Measurements from ENCODE around the gene TNFRSF19. TPM values are rescaled to one million over a fixed set of nuclear protein-coding genes. Genes with fewer than 3 reads are reported as not detected.

The TNFRSF19 gene
- total and polyA plus RNA-seq, 8 donors, result 1.2 to 14.0 (median 2.7) TPM; not detected in 1

- TF ChIP-seq CTCF (IDR thresholded peaks at IDR 0.05), result no peak
- no peak for TF ChIP-seq EP300 (IDR thresholded peaks at IDR 0.05)
- TF ChIP-seq POLR2AphosphoS5 (IDR thresholded peaks at IDR 0.05), result no peak
- TF ChIP-seq POLR2A (IDR thresholded peaks at IDR 0.05), result no peak
- Histone ChIP-seq H3K36me3 (no peaks in the 10 kb centered on the region), H3K9me3 (no peaks in the 10 kb centered on the region), H3K4me1 (peaks cover 0 to 18% (median 12%) of the 10 kb centered on the region in 4 donors), H3K27me3 (peaks cover 0 to 7% (median 5%) of the 10 kb centered on the region in 3 donors), H3K4me3 (no peak overlapping the region), H3K27ac (no peak overlapping the region)
- WGBS, 5 donors, result 48 to 69% (median 64%) methylated on average over 2 of the region's 2 CpGs
- no peak for DNase-seq
- intact Hi-C loops (cut with DNase I; ENCODE audit: low total_unique reads), result no loop called here
Observed at GRCh38 chr13:23584275-23584674, 14.1 kb downstream of the TNFRSF19 start.

- DNase-seq, result no peak
- Histone ChIP-seq H3K4me3 (no peak overlapping the region), H3K27me3 (no peaks in the 10 kb centered on the region), H3K27ac (no peak overlapping the region), H3K36me3 (no peaks in the 10 kb centered on the region), H3K4me1 (peaks cover 0 to 5% (median 0%) of the 10 kb centered on the region in 4 donors), H3K9me3 (no peaks in the 10 kb centered on the region)
- intact Hi-C loops (cut with DNase I; ENCODE audit: low total_unique reads), result no loop called here
- WGBS, 5 donors, result 93 to 100% (median 95%) methylated on average over 6 of the region's 6 CpGs
- no peak for TF ChIP-seq EP300 (IDR thresholded peaks at IDR 0.05)
- no peak for TF ChIP-seq POLR2A (IDR thresholded peaks at IDR 0.05)
- no peak for TF ChIP-seq CTCF (IDR thresholded peaks at IDR 0.05)
- no peak for TF ChIP-seq POLR2AphosphoS5 (IDR thresholded peaks at IDR 0.05)
Observed at GRCh38 chr13:23586336-23586735, 16.1 kb downstream of the TNFRSF19 start.

- intact Hi-C loops (cut with DNase I; ENCODE audit: low total_unique reads), result no loop called here
- Histone ChIP-seq H3K27ac (no peak overlapping the region), H3K4me1 (peaks cover 0 to 5% (median 0%) of the 10 kb centered on the region in 4 donors), H3K9me3 (no peaks in the 10 kb centered on the region), H3K4me3 (no peak overlapping the region), H3K27me3 (no peaks in the 10 kb centered on the region), H3K36me3 (peaks cover 0 to 8% (median under 1%) of the 10 kb centered on the region in 4 donors)
- 43 to 75% (median 60%) methylated on average over 7 of the region's 7 CpGs for WGBS, 5 donors
- TF ChIP-seq POLR2A (IDR thresholded peaks at IDR 0.05) (no peak), CTCF (IDR thresholded peaks at IDR 0.05) (no peak), POLR2AphosphoS5 (IDR thresholded peaks at IDR 0.05) (no peak), EP300 (IDR thresholded peaks at IDR 0.05) (no peak)
- no peak for DNase-seq
Observed at GRCh38 chr13:23588666-23589065, 18.5 kb downstream of the TNFRSF19 start.

- Histone ChIP-seq H3K27ac (no peak overlapping the region), H3K4me1 (peaks cover 0 to 5% (median 0%) of the 10 kb centered on the region in 4 donors), H3K4me3 (no peak overlapping the region), H3K9me3 (no peaks in the 10 kb centered on the region), H3K27me3 (no peaks in the 10 kb centered on the region), H3K36me3 (peaks cover 0 to 11% (median 9%) of the 10 kb centered on the region in 4 donors)
- no peak for TF ChIP-seq POLR2A (IDR thresholded peaks at IDR 0.05)
- no peak for TF ChIP-seq EP300 (IDR thresholded peaks at IDR 0.05)
- TF ChIP-seq POLR2AphosphoS5 (IDR thresholded peaks at IDR 0.05), result no peak
- no peak for TF ChIP-seq CTCF (IDR thresholded peaks at IDR 0.05)
- intact Hi-C loops (cut with DNase I; ENCODE audit: low total_unique reads), result no loop called here
- 80 to 88% (median 83%) methylated on average over 5 of the region's 5 CpGs for WGBS, 5 donors
- DNase-seq, result no peak
Observed at GRCh38 chr13:23592596-23592995, 22.4 kb downstream of the TNFRSF19 start.

All from stomach (tissue), 9 donors.